H1 (cell line): ENCODE results near the gene ADD2. TPM values are rescaled to one million over a fixed set of nuclear protein-coding genes. Genes with fewer than 3 reads are reported as not detected.

Experiments used
- CTCF ChIA-PET: fragments of 300-600 bp; sonication (Branson Sonifier 250); formaldehyde crosslinking; loops from one replicate; lab custom pipeline; 2021; ENCODE audit not compliant: partially characterized antibody; lab: Charles Lee
- POLR2A ChIA-PET: fragments of 300-600 bp; sonication (Branson Sonifier 250); formaldehyde crosslinking; loops from one replicate; lab custom pipeline; 2021; ENCODE audit warnings: inconsistent platforms; ENCODE audit not compliant: partially characterized antibody; lab: Charles Lee
- DNase-seq, 2 experiments: peaks; one replicate each; pipeline versions ENCODE4 v3.0.0 to v3.0.0-alpha.2; 2010 to 2022; ENCODE audit warnings: low spot score in 2 of 2, low read depth in 1 of 2, mixed read lengths in 1 of 2
- FAIRE-seq: peaks from 2 replicates; lab custom pipeline; 2011; peaks lifted over from hg19 to GRCh38; lab: Jason Lieb, UNC
- H2AFZ ChIP-seq: 2 replicates; pipeline ENCODE4 v1.8.1; 2012; ENCODE audit warnings: low read length, inconsistent platforms
- H2AK5ac ChIP-seq: 2 replicates; pipeline ENCODE4 v1.6.1; 2013; ENCODE audit warnings: low read depth, low read length
- H2BK120ac ChIP-seq: replicated peaks from 2 replicates; pipeline ENCODE3; 2013; ENCODE audit warnings: low read depth, low read length, inconsistent platforms
- H2BK12ac ChIP-seq: 2 replicates; pipeline ENCODE4 v1.6.1; 2013; ENCODE audit warnings: low read depth, low read length
- H2BK15ac ChIP-seq: 2 replicates; pipeline ENCODE4 v1.6.1; 2013; ENCODE audit warnings: low read length
- H2BK20ac ChIP-seq: 2 replicates; pipeline ENCODE4 v1.6.1; 2013; ENCODE audit warnings: low read length
- H2BK5ac ChIP-seq: 2 replicates; pipeline ENCODE4 v1.6.1; 2013; ENCODE audit warnings: low read depth, low read length
- H3K14ac ChIP-seq: 2 replicates; pipeline ENCODE4 v1.6.1; 2013; ENCODE audit warnings: inconsistent platforms; ENCODE audit not compliant: insufficient read length
- H3K18ac ChIP-seq: 2 replicates; pipeline ENCODE4 v1.6.1; 2013; ENCODE audit warnings: low read length; ENCODE audit errors: extremely low read depth
- H3K23ac ChIP-seq: 2 replicates; pipeline ENCODE4 v1.6.1; 2013; ENCODE audit warnings: inconsistent platforms; ENCODE audit not compliant: insufficient read length
- H3K23me2 ChIP-seq: 2 replicates; pipeline ENCODE4 v1.6.1; 2013; ENCODE audit warnings: low read depth, low read length
- H3K27ac ChIP-seq: 2 replicates; pipeline ENCODE4 v1.6.1; 2011; ENCODE audit warnings: low read depth, low read length, inconsistent platforms
- H3K27me3 ChIP-seq, 4 experiments: replicated peaks in 1 of 4; 1 replicate in 1 of 4; 2 replicates in 3 of 4; pipeline versions ENCODE4 v1.6.1 to v1.8.1; 2011 to 2013; ENCODE audit warnings: low read length in 3 of 4, mild to moderate bottlenecking in 3 of 4, inconsistent platforms in 2 of 4, mixed read lengths in 2 of 4, moderate library complexity in 1 of 4; ENCODE audit not compliant: control insufficient read depth in 3 of 4, insufficient read depth in 3 of 4; ENCODE audit errors: extremely low read depth in 1 of 4
- H3K36me3 ChIP-seq, 4 experiments: 2 replicates each; pipeline versions ENCODE4 v1.6.1 to v1.8.1; 2011 to 2013; ENCODE audit warnings: mild to moderate bottlenecking in 4 of 4, low read length in 3 of 4, moderate library complexity in 2 of 4, control low read depth in 1 of 4, inconsistent platforms in 1 of 4; ENCODE audit not compliant: insufficient read depth in 4 of 4, control insufficient read depth in 2 of 4
- H3K4ac ChIP-seq: replicated peaks from 2 replicates; pipeline ENCODE3; 2013; ENCODE audit warnings: low read length, low read depth, mixed read lengths, inconsistent platforms; ENCODE audit not compliant: insufficient read length
- H3K4me1 ChIP-seq, 4 experiments: replicated peaks in 1 of 4; 1 replicate in 1 of 4; 2 replicates in 3 of 4; pipeline versions ENCODE4 v1.6.1 to v1.8.1; 2011 to 2013; ENCODE audit warnings: low read length in 3 of 4, inconsistent platforms in 2 of 4, mixed read lengths in 1 of 4; ENCODE audit not compliant: insufficient read depth in 4 of 4, control insufficient read depth in 3 of 4
- H3K4me2 ChIP-seq, 2 experiments: 2 replicates each; pipeline versions ENCODE4 v1.6.1 to v1.8.1; 2011 to 2013; ENCODE audit warnings: low read depth in 2 of 2, low read length in 2 of 2, control low read depth in 1 of 2, inconsistent platforms in 1 of 2, mild to moderate bottlenecking in 1 of 2; ENCODE audit not compliant: insufficient read depth in 1 of 2
- H3K4me3 ChIP-seq, 4 experiments: fragments of 200-600, 300-600 bp in 1 of 4; sonication (generic), shearing (Covaris generic), sonication (Bioruptor Twin) in 1 of 4; 2 replicates each; pipeline versions ENCODE4 v1.5.1 to v1.8.1; 2011 to 2016; ENCODE audit warnings: low read length in 4 of 4, low read depth in 3 of 4, control low read depth in 2 of 4, inconsistent platforms in 2 of 4, mild to moderate bottlenecking in 2 of 4, mixed read lengths in 1 of 4, moderate library complexity in 1 of 4; ENCODE audit not compliant: insufficient read depth in 2 of 4; ENCODE audit errors: extremely low read depth in 1 of 4
- H3K56ac ChIP-seq: replicated peaks from 2 replicates; pipeline ENCODE3; 2013; ENCODE audit warnings: low read depth, mild to moderate bottlenecking, mixed read lengths, low read length, inconsistent platforms; ENCODE audit not compliant: insufficient read length
- H3K79me1 ChIP-seq: 2 replicates; pipeline ENCODE4 v1.6.1; 2013; ENCODE audit warnings: low read depth, low read length, control low read depth
- H3K79me2 ChIP-seq, 2 experiments: 2 replicates each; pipeline versions ENCODE4 v1.6.1 to v1.8.1; 2012 to 2013; ENCODE audit warnings: low read length in 2 of 2, mild to moderate bottlenecking in 2 of 2, inconsistent platforms in 1 of 2; ENCODE audit not compliant: insufficient read depth in 2 of 2, control insufficient read depth in 1 of 2
- H3K9ac ChIP-seq, 4 experiments: replicated peaks in 1 of 4; 1 replicate in 1 of 4; 2 replicates in 3 of 4; pipeline versions ENCODE4 v1.6.1 to v1.8.1; 2011 to 2013; ENCODE audit warnings: low read depth in 3 of 4, low read length in 3 of 4, control low read depth in 2 of 4, mild to moderate bottlenecking in 2 of 4, moderate library complexity in 2 of 4, inconsistent platforms in 1 of 4; ENCODE audit errors: extremely low read depth in 1 of 4
- H3K9me3 ChIP-seq, 2 experiments: 2 replicates each; pipeline versions ENCODE4 v1.6.1 to v1.8.1; 2012 to 2013; ENCODE audit warnings: mild to moderate bottlenecking in 2 of 2, moderate library complexity in 2 of 2, control low read depth in 1 of 2, inconsistent platforms in 1 of 2, low read depth in 1 of 2, low read length in 1 of 2, mixed read lengths in 1 of 2; ENCODE audit not compliant: insufficient read depth in 2 of 2
- H4K20me1 ChIP-seq, 2 experiments: replicated peaks in 1 of 2; 2 replicates each; pipeline versions ENCODE3 to v1.8.1; 2011 to 2013; ENCODE audit warnings: inconsistent platforms in 2 of 2, low read length in 2 of 2, mild to moderate bottlenecking in 1 of 2; ENCODE audit not compliant: insufficient read depth in 2 of 2, control insufficient read depth in 1 of 2
- H4K5ac ChIP-seq: 2 replicates; pipeline ENCODE4 v1.6.1; 2013; ENCODE audit warnings: low read length, low read depth, mixed read lengths, inconsistent platforms; ENCODE audit not compliant: insufficient read length
- H4K8ac ChIP-seq: 2 replicates; pipeline ENCODE4 v1.8.0; 2013; ENCODE audit warnings: mild to moderate bottlenecking, moderate library complexity, low read length, inconsistent platforms; ENCODE audit not compliant: insufficient read depth; ENCODE audit errors: extremely low read depth
- H4K91ac ChIP-seq: replicated peaks from 2 replicates; pipeline ENCODE3; 2013; ENCODE audit warnings: low read length, mixed read lengths, inconsistent platforms; ENCODE audit not compliant: insufficient read length
- HDAC6 ChIP-seq: IDR thresholded peaks from one replicate; pipeline ENCODE4 v1.7.1; 2012; ENCODE audit warnings: low read depth, mild to moderate bottlenecking, inconsistent platforms, low read length, moderate library complexity
- NANOG ChIP-seq: IDR thresholded peaks from 2 replicates; pipeline ENCODE4 v1.6.1; 2011; ENCODE audit warnings: low read length, low read depth, mild to moderate bottlenecking, inconsistent platforms; ENCODE audit not compliant: insufficient read depth, poor library complexity, severe bottlenecking
- RBBP5 ChIP-seq: IDR thresholded peaks from 2 replicates; pipeline ENCODE4 v1.7.1; 2012; ENCODE audit warnings: low read depth, mild to moderate bottlenecking, inconsistent platforms, low read length, moderate library complexity, borderline replicate concordance
- ZNF274 ChIP-seq: IDR thresholded peaks from 2 replicates; pipeline ENCODE4 v1.7.0; 2012; ENCODE audit warnings: low read length, borderline replicate concordance; ENCODE audit errors: extremely low read depth
- WGBS, 2 experiments: shearing (Covaris generic) in 1 of 2; methylation state at CpG; one replicate each; pipeline versions ENCODE4 v1.1.6 to v1.1.7; 2013 to 2015; ENCODE audit warnings: low lambda C conversion rate in 2 of 2, mixed read lengths in 2 of 2, inconsistent platforms in 1 of 2, low coverage in 1 of 2, missing lambda C conversion rate in 1 of 2; ENCODE audit not compliant: insufficient replicate concordance in 2 of 2, insufficient coverage in 1 of 2, insufficient read length in 1 of 2; ENCODE audit errors: extremely low coverage in 1 of 2, missing lambda C conversion rate in 1 of 2; 5-methylcytosine and 5-hydroxymethylcytosine counted together
- polyA plus RNA-seq, 7 experiments: library from polyadenylated mRNA; depleted of rRNA in 3 of 7; stranded (reverse) in 5 of 7; unstranded in 2 of 7; fragments of >200 nt in 5 of 7; fragments of 200-250 nt in 2 of 7; gene quantifications; 1 replicate in 5 of 7; 2 replicates in 1 of 7; 4 replicates in 1 of 7; pipeline versions ENCODE4 v1.2.1 to v1.2.3, GENCODE V29; 2011 to 2013; ENCODE audit warnings: missing spikeins in 2 of 7, mixed read lengths in 2 of 7
- total RNA-seq: library from RNA; stranded (reverse); fragmentation: NEBNext Ultra II Directional; extraction: Animal tissue kit (Norgen Biotek cat#: 25700); gene quantifications from 2 replicates; pipeline ENCODE4 v1.2.1, GENCODE V29; 2021
- TF ChIP-seq, protein P1 (sequence below), 3 experiments: IDR thresholded peaks; 1 replicate in 2 of 3; 2 replicates in 1 of 3; pipeline versions ENCODE4 v1.5.1 to v1.6.1; 2011; ENCODE audit warnings: low read length in 3 of 3, mild to moderate bottlenecking in 3 of 3, inconsistent platforms in 2 of 3, low read depth in 1 of 3, moderate library complexity in 1 of 3; ENCODE audit not compliant: insufficient read depth in 1 of 3; ENCODE audit errors: control extremely low read depth in 1 of 3

Gene ADD2
- total and polyA plus RNA-seq, 2 of the 8 experiments (the other 6 are each of a cell fraction or from before 2014, with no cell fraction given), result 58.5 to 170 TPM

GRCh38 chr2:70676301-70677035 is 91.5 kb downstream of the ADD2 start:
- Histone ChIP-seq H2AK5ac (no peak overlapping the region), H3K79me1 (0 out of 2 replicates have a peak, but pooled peaks cover 2% of the 10 kb centered on the region), H2BK12ac (no peak overlapping the region), H3K56ac (no peak overlapping the region), H3K36me3 (peaks cover 21 to 63% (median 53%) of the 10 kb centered on the region in 4 experiments), H3K9ac (no peak overlapping the region), H3K27ac (no peak overlapping the region), H3K23ac (no peak overlapping the region), H3K18ac (no peak overlapping the region), H2BK5ac (no peak overlapping the region), H3K14ac (no peak overlapping the region), H2BK15ac (no peak overlapping the region), H4K91ac (no peak overlapping the region), H3K27me3 (no peaks in the 10 kb centered on the region), H3K9me3 (no peaks in the 10 kb centered on the region), H3K4me1 (no peaks in the 10 kb centered on the region), H3K4ac (no peak overlapping the region), H2BK20ac (no peak overlapping the region), H3K79me2 (no peaks in the 10 kb centered on the region), H3K23me2 (no peaks in the 10 kb centered on the region), H4K5ac (no peak overlapping the region), H3K4me2 (no peak overlapping the region), H3K4me3 (no peak overlapping the region), H2AFZ (no peak overlapping the region), H4K8ac (no peak overlapping the region), H4K20me1 (peaks cover 0 to 2% of the 10 kb centered on the region in 2 experiments), H2BK120ac (no peak overlapping the region)
- CTCF ChIA-PET, result interaction anchor here (0.9 to 2.2 kb wide), 3 partner anchors 13 to 93 kb away, joined by 3 to 6 read pairs (median 3); no protein-coding TSS in a partner anchor
- DNase-seq, result no peak
- POLR2A ChIA-PET, result interaction anchor here (1.1 to 1.2 kb wide), 2 partner anchors 10 to 20 kb away, joined by 3 to 4 read pairs; no protein-coding TSS in a partner anchor
- 93% methylated on average over 18 of the region's 20 CpGs; no CpG with 5 or more reads in 1 of the 2 experiments for WGBS, 2 experiments
- no peak for FAIRE-seq
- TF ChIP-seq NANOG (no peak), RBBP5 (no peak), HDAC6 (no peak), ZNF274 (no peak)
- TF ChIP-seq, protein P1, sequence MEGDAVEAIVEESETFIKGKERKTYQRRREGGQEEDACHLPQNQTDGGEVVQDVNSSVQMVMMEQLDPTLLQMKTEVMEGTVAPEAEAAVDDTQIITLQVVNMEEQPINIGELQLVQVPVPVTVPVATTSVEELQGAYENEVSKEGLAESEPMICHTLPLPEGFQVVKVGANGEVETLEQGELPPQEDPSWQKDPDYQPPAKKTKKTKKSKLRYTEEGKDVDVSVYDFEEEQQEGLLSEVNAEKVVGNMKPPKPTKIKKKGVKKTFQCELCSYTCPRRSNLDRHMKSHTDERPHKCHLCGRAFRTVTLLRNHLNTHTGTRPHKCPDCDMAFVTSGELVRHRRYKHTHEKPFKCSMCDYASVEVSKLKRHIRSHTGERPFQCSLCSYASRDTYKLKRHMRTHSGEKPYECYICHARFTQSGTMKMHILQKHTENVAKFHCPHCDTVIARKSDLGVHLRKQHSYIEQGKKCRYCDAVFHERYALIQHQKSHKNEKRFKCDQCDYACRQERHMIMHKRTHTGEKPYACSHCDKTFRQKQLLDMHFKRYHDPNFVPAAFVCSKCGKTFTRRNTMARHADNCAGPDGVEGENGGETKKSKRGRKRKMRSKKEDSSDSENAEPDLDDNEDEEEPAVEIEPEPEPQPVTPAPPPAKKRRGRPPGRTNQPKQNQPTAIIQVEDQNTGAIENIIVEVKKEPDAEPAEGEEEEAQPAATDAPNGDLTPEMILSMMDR (IDR thresholded peaks at IDR 0.05; ENCODE audit: control extremely low read depth in 1 of 3, insufficient read depth in 1 of 3, low read depth in 1 of 3, low read length in 3 of 3), result no peak
